ENCODE results near the gene DLK1.

DNA sequence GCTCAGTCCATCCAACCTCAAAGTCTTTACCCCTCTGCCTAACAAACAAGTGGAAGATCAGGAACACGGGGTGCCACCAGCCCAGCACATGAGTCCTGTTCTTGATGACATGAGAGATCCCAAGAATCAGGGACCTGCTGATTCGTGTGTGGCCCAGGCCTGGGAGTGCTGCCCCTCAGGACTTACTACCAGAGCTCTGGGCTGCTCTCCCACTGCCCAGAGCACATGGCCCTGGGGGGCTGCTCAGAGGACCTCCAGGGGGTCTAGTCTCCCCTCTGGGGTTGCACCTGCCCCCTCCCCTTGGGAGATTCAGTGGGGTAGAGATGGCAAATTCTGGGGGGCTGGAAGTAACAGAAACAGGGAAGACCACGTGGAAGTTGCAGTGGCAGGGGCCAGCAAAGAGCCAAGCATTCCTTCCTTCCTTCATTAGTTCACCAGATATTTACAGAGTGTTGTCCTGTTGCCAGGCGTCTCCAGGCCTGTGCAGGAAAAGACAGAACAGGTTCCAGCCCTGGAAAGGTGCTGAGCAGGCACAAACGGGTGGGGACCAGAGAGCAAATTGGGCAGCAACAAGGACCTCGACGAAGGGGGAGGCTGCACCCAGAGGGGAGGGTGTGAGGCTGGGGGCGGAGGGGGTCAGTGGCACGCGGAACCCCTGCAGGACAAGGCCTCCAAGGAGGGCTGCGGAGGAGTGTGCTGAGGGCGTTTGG, 54.1 kb downstream of the DLK1 start:
- TF ChIP-seq, protein P1, sequence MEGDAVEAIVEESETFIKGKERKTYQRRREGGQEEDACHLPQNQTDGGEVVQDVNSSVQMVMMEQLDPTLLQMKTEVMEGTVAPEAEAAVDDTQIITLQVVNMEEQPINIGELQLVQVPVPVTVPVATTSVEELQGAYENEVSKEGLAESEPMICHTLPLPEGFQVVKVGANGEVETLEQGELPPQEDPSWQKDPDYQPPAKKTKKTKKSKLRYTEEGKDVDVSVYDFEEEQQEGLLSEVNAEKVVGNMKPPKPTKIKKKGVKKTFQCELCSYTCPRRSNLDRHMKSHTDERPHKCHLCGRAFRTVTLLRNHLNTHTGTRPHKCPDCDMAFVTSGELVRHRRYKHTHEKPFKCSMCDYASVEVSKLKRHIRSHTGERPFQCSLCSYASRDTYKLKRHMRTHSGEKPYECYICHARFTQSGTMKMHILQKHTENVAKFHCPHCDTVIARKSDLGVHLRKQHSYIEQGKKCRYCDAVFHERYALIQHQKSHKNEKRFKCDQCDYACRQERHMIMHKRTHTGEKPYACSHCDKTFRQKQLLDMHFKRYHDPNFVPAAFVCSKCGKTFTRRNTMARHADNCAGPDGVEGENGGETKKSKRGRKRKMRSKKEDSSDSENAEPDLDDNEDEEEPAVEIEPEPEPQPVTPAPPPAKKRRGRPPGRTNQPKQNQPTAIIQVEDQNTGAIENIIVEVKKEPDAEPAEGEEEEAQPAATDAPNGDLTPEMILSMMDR (IDR thresholded peaks at IDR 0.05) = no peak
- no peak for TF ChIP-seq POLR2A (IDR thresholded peaks at IDR 0.05)
